Cardiac fibroblast (primary cell): ENCODE data around the gene BMAL1.

Source experiments
- DNase-seq, 2 donors: peaks; one replicate each; pipeline versions ENCODE4 v3.0.0 to v3.0.0-alpha.2; 2010; ENCODE audit warnings: low read depth in 2 of 2
- H3K4me3 ChIP-seq, 2 donors: replicated peaks in 1 of 2; 1 replicate in 1 of 2; 2 replicates in 1 of 2; pipeline ENCODE4 v1.5.1; 2011; ENCODE audit warnings: low read depth in 2 of 2, low read length in 2 of 2, mild to moderate bottlenecking in 2 of 2, moderate library complexity in 1 of 2
- CTCF ChIP-seq: IDR thresholded peaks from one replicate; pipeline ENCODE4 v1.5.1; 2011; ENCODE audit warnings: low read depth, mild to moderate bottlenecking, low read length, inconsistent platforms

BMAL1 gene

GRCh38 chr11:13236626-13237025 lies 41.0 kb upstream of the BMAL1 start:
- no peak for TF ChIP-seq CTCF
- no peak for DNase-seq
- no peak overlapping the region for H3K4me3 ChIP-seq

- DNase-seq, result no peak
- TF ChIP-seq CTCF, result no peak
These were observed 39.8 kb upstream of the BMAL1 start for GRCh38 chr11:13237761-13238160.

GRCh38 chr11:13238879-13239514 lies 38.6 kb upstream of the BMAL1 start:
- no peak overlapping the region for H3K4me3 ChIP-seq
- peak; percentile 83 for TF ChIP-seq CTCF
- DNase-seq, result peak; percentile 62 to 66

More at GRCh38 chr11:13237761-13238160, 39.8 kb upstream of the BMAL1 start:
- H3K4me3 ChIP-seq, result no peak overlapping the region

GRCh38 chr11:13242564-13242963 lies 35.0 kb upstream of the BMAL1 start:
- no peak for TF ChIP-seq CTCF
- H3K4me3 ChIP-seq, result no peak overlapping the region
- no peak for DNase-seq

- TF ChIP-seq CTCF, result no peak
- DNase-seq, result no peak
- no peak overlapping the region for H3K4me3 ChIP-seq
These were observed 29.8 kb upstream of the BMAL1 start for GRCh38 chr11:13247606-13248296.

- TF ChIP-seq CTCF, result no peak
- H3K4me3 ChIP-seq, result no peak overlapping the region
- DNase-seq, result no peak
These were observed 28.4 kb upstream of the BMAL1 start for GRCh38 chr11:13249177-13249576.
